Breast epithelium (tissue), 4 donors: Measurements from ENCODE around the gene ISLR. TPM values are rescaled to one million over a fixed set of nuclear protein-coding genes. Genes with fewer than 3 reads are reported as not detected.

ENCODE experiments used
- DNase-seq, 2 donors: peaks; one replicate each; pipeline ENCODE4 v3.0.0-alpha.2; 2019; ENCODE audit warnings: low spot score in 2 of 2
- H3K27ac ChIP-seq, 2 donors: fragments of 200-600 bp; sonication (generic) in 1 of 2; one replicate each; pipeline ENCODE4 v1.5.1; 2016 to 2019; ENCODE audit warnings: mild to moderate bottlenecking in 1 of 2
- H3K27me3 ChIP-seq, 2 donors: fragments of 200-600 bp; sonication (generic) in 1 of 2; one replicate each; pipeline versions ENCODE4 v1.5.1 to v1.6.0; 2017 to 2019; ENCODE audit warnings: control low read depth in 1 of 2, mild to moderate bottlenecking in 1 of 2
- H3K36me3 ChIP-seq: fragments of 200-600 bp; one replicate; pipeline ENCODE4 v1.5.1; 2019
- H3K4me1 ChIP-seq, 2 donors: fragments of 200-600 bp; sonication (generic); one replicate each; pipeline ENCODE4 v1.5.1; 2016 to 2019; ENCODE audit warnings: control low read depth in 1 of 2
- H3K4me3 ChIP-seq, 3 donors: fragments of 200-600 bp; sonication (generic); 1 replicate in 2 of 3; 2 replicates in 1 of 3; pipeline ENCODE4 v1.5.1; 2016 to 2019; ENCODE audit warnings: mild to moderate bottlenecking in 3 of 3, moderate library complexity in 2 of 3
- H3K9me3 ChIP-seq, 2 donors: fragments of 200-600 bp; sonication (generic) in 1 of 2; one replicate each; pipeline ENCODE4 v1.5.1; 2016 to 2019; ENCODE audit warnings: control low read depth in 1 of 2
- POLR2A ChIP-seq: fragments of 450-650 bp; IDR thresholded peaks from one replicate; pipeline ENCODE4 v1.6.1; 2016; ENCODE audit warnings: antibody characterized with exemption, mild to moderate bottlenecking, moderate library complexity
- POLR2AphosphoS5 ChIP-seq, 3 donors: sonication (generic); formaldehyde crosslinking; IDR thresholded peaks; one replicate each; pipeline ENCODE4 v1.6.1; 2017; ENCODE audit warnings: antibody characterized with exemption in 3 of 3
- intact Hi-C: fragments of 100-400 bp; cut with DNase I; formaldehyde crosslinking; loops from one replicate; pipeline ENCODE4 v1.15.1; 2023; ENCODE audit warnings: low total_unique reads
- total RNA-seq, 3 donors: library from RNA; depleted of rRNA; stranded (reverse); fragments of >200 nt; gene quantifications; one replicate each; pipeline ENCODE4 v1.1.0, GENCODE V29; 2016
- TF ChIP-seq, protein P1 (sequence below), 3 donors: fragments of 450-650 bp; IDR thresholded peaks; one replicate each; pipeline ENCODE4 v1.5.1; 2016 to 2017; ENCODE audit warnings: antibody characterized with exemption in 3 of 3, mild to moderate bottlenecking in 3 of 3, moderate library complexity in 3 of 3

Gene ISLR
- total RNA-seq, 3 donors from 2014 or later = 49.2 to 88.0 (median 71.8) TPM

DNA sequence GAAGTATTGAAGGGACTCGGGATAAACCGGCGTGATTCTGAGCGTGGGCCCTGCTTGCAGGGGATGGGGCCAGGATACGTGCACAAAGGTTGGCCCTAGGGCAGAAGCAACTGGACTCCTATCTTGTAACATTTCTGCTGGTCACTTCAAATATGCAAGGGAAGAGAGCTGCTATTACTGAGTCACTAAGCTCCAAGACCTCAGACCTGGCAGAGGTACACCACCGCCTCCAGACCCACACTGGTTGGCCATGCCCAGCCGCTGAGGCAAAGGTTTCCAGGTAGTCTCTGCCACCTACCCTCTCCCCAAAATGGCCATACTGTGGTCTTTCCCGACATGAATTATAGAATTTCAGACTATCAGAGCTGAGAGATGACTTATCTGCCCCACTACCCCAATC is 42.4 kb downstream of the ISLR start:
- Histone ChIP-seq H3K9me3 (no peaks in the 10 kb centered on the region), H3K27me3 (no peaks in the 10 kb centered on the region), H3K4me1 (no peaks in the 10 kb centered on the region), H3K36me3 (no peaks in the 10 kb centered on the region), H3K4me3 (no peak overlapping the region), H3K27ac (no peak overlapping the region)
- DNase-seq = no peak
- intact Hi-C loops = no loop called here
- TF ChIP-seq POLR2A (no peak), POLR2AphosphoS5 (IDR thresholded peaks at IDR 0.05) (no peak)
- TF ChIP-seq, protein P1, sequence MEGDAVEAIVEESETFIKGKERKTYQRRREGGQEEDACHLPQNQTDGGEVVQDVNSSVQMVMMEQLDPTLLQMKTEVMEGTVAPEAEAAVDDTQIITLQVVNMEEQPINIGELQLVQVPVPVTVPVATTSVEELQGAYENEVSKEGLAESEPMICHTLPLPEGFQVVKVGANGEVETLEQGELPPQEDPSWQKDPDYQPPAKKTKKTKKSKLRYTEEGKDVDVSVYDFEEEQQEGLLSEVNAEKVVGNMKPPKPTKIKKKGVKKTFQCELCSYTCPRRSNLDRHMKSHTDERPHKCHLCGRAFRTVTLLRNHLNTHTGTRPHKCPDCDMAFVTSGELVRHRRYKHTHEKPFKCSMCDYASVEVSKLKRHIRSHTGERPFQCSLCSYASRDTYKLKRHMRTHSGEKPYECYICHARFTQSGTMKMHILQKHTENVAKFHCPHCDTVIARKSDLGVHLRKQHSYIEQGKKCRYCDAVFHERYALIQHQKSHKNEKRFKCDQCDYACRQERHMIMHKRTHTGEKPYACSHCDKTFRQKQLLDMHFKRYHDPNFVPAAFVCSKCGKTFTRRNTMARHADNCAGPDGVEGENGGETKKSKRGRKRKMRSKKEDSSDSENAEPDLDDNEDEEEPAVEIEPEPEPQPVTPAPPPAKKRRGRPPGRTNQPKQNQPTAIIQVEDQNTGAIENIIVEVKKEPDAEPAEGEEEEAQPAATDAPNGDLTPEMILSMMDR (IDR thresholded peaks at IDR 0.05) = no peak

DNA sequence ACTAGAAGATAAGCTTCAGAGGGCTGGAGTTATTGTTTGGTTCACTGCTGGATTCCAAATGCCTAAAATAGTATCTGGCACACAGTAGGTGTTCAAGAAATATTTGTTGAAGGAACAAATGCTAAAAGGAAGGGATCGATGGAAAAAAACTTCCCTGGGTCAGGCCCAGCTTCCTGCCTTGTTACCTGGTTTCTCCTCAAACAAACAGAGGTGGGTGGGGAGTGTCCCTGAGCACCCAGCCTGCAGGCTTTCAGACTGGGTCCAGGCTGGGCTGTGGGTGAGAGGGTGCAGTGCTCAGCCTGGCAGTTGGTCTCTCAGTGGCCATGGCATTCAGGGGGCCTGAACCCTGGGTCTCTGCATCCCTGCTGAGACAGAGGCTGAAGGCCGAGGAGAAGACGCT is 43.4 kb downstream of the ISLR start:
- no peaks in the 10 kb centered on the region for H3K4me1 ChIP-seq
- H3K27me3 ChIP-seq = no peaks in the 10 kb centered on the region
- DNase-seq = no peak
- no peaks in the 10 kb centered on the region for H3K36me3 ChIP-seq
- TF ChIP-seq POLR2AphosphoS5 (IDR thresholded peaks at IDR 0.05) = no peak
- TF ChIP-seq, protein P1 (IDR thresholded peaks at IDR 0.05) = no peak
- no peak for TF ChIP-seq POLR2A
- H3K9me3 ChIP-seq = no peaks in the 10 kb centered on the region
- H3K27ac ChIP-seq = no peak overlapping the region
- intact Hi-C loops = no loop called here
- H3K4me3 ChIP-seq = no peak overlapping the region

DNA sequence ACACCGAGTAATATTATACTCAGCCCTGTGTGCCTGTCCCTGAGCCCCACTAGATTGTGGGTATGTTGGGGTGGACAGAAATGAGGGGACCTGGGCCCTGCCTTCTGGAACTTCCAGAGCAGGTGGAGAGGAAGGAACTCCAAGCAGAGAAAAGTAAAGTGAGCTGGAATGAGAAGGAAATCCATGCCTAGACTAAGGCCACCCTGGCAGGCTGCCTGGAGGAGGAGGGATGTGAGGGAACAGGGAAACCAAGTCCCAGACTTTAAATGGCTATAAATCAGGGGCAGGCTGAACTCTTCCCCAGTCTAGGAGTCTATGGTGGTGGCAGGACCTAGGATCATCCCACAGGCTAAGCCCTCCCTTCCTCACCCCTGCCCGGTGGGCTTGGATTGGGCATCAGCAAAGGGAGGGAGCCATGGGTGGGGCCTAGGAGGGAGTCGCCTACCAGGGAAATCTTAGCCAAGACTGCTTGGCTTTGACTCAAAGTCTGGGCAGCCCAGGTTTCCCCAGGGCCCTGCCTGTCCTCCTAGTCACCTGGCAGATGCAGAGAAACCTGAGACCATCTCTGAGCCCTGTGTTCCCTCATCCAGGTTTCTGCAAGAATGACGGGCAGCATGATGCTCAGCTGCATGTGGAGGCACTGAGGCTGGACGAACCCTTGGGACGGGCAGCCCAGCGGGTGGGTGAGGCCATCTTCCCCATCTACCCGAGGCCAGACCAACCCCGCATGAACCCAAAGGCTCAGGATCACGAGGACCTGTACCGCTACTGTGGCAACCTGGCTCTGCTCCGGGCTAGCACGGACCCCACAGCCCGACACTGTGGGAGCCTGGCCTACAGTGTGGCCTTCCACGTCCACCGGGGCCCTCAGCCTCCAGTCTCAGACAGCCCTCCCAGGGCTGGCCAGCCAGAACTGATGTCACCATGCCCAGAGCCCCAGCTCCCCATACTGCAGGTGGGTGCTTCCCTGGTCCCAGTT is 44.7 kb downstream of the ISLR start:
- Histone ChIP-seq H3K36me3 (no peaks in the 10 kb centered on the region), H3K27me3 (no peaks in the 10 kb centered on the region), H3K27ac (no peak overlapping the region), H3K4me1 (no peaks in the 10 kb centered on the region), H3K4me3 (no peak overlapping the region), H3K9me3 (no peaks in the 10 kb centered on the region)
- TF ChIP-seq, protein P1 (IDR thresholded peaks at IDR 0.05) = no peak
- TF ChIP-seq POLR2AphosphoS5 (IDR thresholded peaks at IDR 0.05) (no peak), POLR2A (no peak)
- intact Hi-C loops = no loop called here
- DNase-seq = no peak

DNA sequence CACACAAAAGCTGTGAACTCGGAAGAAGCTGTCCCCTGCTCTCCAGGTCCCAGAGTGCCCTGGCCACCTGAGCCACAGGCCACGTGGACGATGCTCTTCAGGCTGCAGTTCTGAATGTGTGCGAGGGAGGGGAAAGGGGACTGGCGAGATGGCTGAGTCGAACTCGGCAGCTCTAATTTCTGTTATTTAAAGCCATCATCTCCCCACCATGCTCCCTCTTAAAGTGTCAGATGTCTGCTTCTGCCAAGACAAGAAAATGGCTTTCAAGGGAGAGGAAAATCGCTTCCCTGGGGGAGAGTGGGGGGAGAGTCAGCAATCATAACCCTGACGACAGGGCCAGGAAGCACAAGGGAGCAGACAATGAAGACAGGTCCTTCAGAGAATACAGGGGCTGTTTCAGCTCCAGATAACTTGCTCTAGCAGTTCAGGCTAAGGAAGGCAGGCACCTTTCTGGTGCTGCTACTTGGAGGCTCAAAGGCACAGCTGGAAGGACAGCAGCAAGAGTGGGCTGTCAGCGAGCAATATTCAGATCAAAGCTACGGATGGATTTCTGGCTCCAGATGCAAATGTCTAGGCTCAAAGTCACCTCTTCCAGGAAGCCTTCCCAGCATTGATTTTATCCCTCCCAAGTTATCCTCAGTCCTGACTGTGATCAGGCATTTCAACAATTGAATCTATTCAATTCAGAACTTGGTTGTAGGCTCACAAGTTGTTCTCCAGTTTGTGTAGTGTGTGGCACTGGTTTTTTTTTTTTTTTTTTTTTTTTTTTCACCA is 47.2 kb downstream of the ISLR start:
- H3K9me3 ChIP-seq = no peaks in the 10 kb centered on the region
- intact Hi-C loops = no loop called here
- no peaks in the 10 kb centered on the region for H3K36me3 ChIP-seq
- no peaks in the 10 kb centered on the region for H3K27me3 ChIP-seq
- DNase-seq = no peak
- no peak overlapping the region for H3K4me3 ChIP-seq
- TF ChIP-seq POLR2A = no peak
- TF ChIP-seq, protein P1 (IDR thresholded peaks at IDR 0.05) = no peak
- no peak for TF ChIP-seq POLR2AphosphoS5 (IDR thresholded peaks at IDR 0.05)
- no peaks in the 10 kb centered on the region for H3K4me1 ChIP-seq
- no peak overlapping the region for H3K27ac ChIP-seq
